ENCODE measurements around the gene MITF. TPM values are rescaled to one million over a fixed set of nuclear protein-coding genes. Genes with fewer than 3 reads are reported as not detected.

MITF gene
- total RNA-seq, 1 experiment from 2014 or later, result 1.9 TPM

DNA sequence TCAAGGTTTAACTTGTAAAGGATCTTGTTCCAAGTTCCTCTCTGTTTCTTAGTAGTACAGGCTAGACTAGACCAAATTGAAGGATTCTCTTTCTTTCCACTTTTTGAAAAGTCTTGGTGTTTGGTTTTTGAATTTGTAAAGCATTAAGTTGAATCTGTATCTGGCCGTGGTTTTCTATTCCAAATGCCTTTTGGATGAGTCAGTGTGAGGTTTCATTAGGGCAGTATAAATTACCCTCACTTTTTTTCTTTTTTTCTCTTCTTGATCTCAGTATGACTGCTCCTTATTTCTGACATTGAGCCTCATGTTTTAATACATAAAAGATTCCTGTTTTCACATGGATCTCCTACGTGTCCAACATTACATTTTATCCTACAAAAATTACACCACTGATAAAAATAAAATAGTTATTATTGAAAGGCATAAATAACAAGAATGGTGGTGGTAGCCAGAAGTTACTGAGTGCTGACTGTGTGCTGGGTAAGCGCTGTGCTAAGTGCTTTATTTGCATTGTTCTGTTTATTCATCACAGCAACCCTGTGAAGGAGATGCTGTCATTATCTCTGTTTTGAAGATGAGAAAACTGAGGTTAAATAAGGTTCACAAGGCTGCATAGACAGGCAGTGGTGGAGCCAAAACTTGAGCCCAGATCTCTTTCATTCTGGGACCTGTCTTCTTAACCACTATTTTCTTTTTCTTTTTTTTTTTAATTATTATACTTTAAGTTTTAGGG, 48.3 kb downstream of the MITF start:
- Histone ChIP-seq H3K9ac (ENCODE audit: low read length) (no peak overlapping the region), H3K79me2 (ENCODE audit: insufficient read depth, low read length) (no peaks in the 10 kb centered on the region), H3K9me3 (ENCODE audit: control insufficient read depth in 1 of 2, insufficient read depth in 1 of 2, low read depth in 1 of 2, low read length in 2 of 2) (no peaks in the 10 kb centered on the region), H4K20me1 (ENCODE audit: insufficient read depth) (no peaks in the 10 kb centered on the region), H3K36me3 (ENCODE audit: control insufficient read depth in 1 of 2, insufficient read depth in 2 of 2, low read length in 2 of 2) (no peaks in the 10 kb centered on the region), H3K27me3 (ENCODE audit: insufficient read depth, low read length) (no peaks in the 10 kb centered on the region), H3K9me2 (ENCODE audit: insufficient read depth) (no peaks in the 10 kb centered on the region), H3K4me1 (ENCODE audit: control insufficient read depth in 1 of 2, insufficient read depth in 2 of 2, low read length in 2 of 2) (no peaks in the 10 kb centered on the region), H3K27ac (ENCODE audit: low read depth, low read length) (no peak overlapping the region), H2AFZ (ENCODE audit: low read depth, low read length, poor library complexity, severe bottlenecking) (no peak overlapping the region), H3K4me3 (replicated peaks in 1 of 2; ENCODE audit: low read depth in 1 of 2, low read length in 2 of 2) (no peak overlapping the region), H3K4me2 (ENCODE audit: low read length) (no peak overlapping the region)
- ATAC-seq, result no peak
- intact Hi-C loops (cut with micrococcal nuclease), result no loop called here
- ChIA-PET CTCF (no interaction called here), RAD21 (ENCODE audit: low non-redundant PET in 1 of 2, low total read pairs in 2 of 2, uncharacterized antibody in 2 of 2, unreplicated experiment in 2 of 2) (no interaction called here), POLR2A (no interaction called here)
- no peak for DNase-seq (ENCODE audit: low read depth, low spot score)
- BruUV-seq (replicated peaks), result no TSS peak
- TF ChIP-seq, protein P1, sequence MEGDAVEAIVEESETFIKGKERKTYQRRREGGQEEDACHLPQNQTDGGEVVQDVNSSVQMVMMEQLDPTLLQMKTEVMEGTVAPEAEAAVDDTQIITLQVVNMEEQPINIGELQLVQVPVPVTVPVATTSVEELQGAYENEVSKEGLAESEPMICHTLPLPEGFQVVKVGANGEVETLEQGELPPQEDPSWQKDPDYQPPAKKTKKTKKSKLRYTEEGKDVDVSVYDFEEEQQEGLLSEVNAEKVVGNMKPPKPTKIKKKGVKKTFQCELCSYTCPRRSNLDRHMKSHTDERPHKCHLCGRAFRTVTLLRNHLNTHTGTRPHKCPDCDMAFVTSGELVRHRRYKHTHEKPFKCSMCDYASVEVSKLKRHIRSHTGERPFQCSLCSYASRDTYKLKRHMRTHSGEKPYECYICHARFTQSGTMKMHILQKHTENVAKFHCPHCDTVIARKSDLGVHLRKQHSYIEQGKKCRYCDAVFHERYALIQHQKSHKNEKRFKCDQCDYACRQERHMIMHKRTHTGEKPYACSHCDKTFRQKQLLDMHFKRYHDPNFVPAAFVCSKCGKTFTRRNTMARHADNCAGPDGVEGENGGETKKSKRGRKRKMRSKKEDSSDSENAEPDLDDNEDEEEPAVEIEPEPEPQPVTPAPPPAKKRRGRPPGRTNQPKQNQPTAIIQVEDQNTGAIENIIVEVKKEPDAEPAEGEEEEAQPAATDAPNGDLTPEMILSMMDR (IDR thresholded peaks at IDR 0.05 in 2 of 3, conservative IDR thresholded peaks at IDR 0.05 in 1 of 3; ENCODE audit: borderline replicate concordance in 1 of 3, insufficient read depth in 1 of 3, low read depth in 2 of 3, low read length in 2 of 3), result no peak
- TF ChIP-seq POLR2AphosphoS5 (IDR thresholded peaks at IDR 0.05; ENCODE audit: low read depth, low read length) (no peak), TCF7L2 (IDR thresholded peaks at IDR 0.05; ENCODE audit: borderline replicate concordance, extremely low read depth, insufficient read depth, insufficient read length) (no peak), ZFX (IDR thresholded peaks at IDR 0.05) (no peak), SIN3A (IDR thresholded peaks at IDR 0.05; ENCODE audit: low read depth) (no peak)

- ChIA-PET RAD21 (ENCODE audit: low non-redundant PET in 1 of 2, low total read pairs in 2 of 2, uncharacterized antibody in 2 of 2, unreplicated experiment in 2 of 2) (no interaction called here), POLR2A (no interaction called here), CTCF (no interaction called here)
- no peak overlapping the region for H3K4me2 ChIP-seq (ENCODE audit: low read length)
- no TSS peak for BruUV-seq (replicated peaks)
- no peaks in the 10 kb centered on the region for H3K36me3 ChIP-seq (ENCODE audit: control insufficient read depth in 1 of 2, insufficient read depth in 2 of 2, low read length in 2 of 2)
- intact Hi-C loops (cut with micrococcal nuclease), result no loop called here
- H3K79me2 ChIP-seq (ENCODE audit: insufficient read depth, low read length), result no peaks in the 10 kb centered on the region
- H3K4me3 ChIP-seq (replicated peaks in 1 of 2; ENCODE audit: low read depth in 1 of 2, low read length in 2 of 2), result no peak overlapping the region
- H3K27ac ChIP-seq (ENCODE audit: low read depth, low read length), result no peak overlapping the region
- H3K4me1 ChIP-seq (ENCODE audit: control insufficient read depth in 1 of 2, insufficient read depth in 2 of 2, low read length in 2 of 2), result no peaks in the 10 kb centered on the region
- no peaks in the 10 kb centered on the region for H4K20me1 ChIP-seq (ENCODE audit: insufficient read depth)
- no peaks in the 10 kb centered on the region for H3K9me3 ChIP-seq (ENCODE audit: control insufficient read depth in 1 of 2, insufficient read depth in 1 of 2, low read depth in 1 of 2, low read length in 2 of 2)
- no peak overlapping the region for H2AFZ ChIP-seq (ENCODE audit: low read depth, low read length, poor library complexity, severe bottlenecking)
- H3K27me3 ChIP-seq (ENCODE audit: insufficient read depth, low read length), result no peaks in the 10 kb centered on the region
- DNase-seq (ENCODE audit: low read depth, low spot score) (no peak), ATAC-seq (no peak)
- H3K9ac ChIP-seq (ENCODE audit: low read length), result no peak overlapping the region
- H3K9me2 ChIP-seq (ENCODE audit: insufficient read depth), result no peaks in the 10 kb centered on the region
- TF ChIP-seq, protein P1 (IDR thresholded peaks at IDR 0.05 in 2 of 3, conservative IDR thresholded peaks at IDR 0.05 in 1 of 3; ENCODE audit: borderline replicate concordance in 1 of 3, insufficient read depth in 1 of 3, low read depth in 2 of 3, low read length in 2 of 3), result no peak
- no peak for TF ChIP-seq POLR2A (IDR thresholded peaks at IDR 0.05; ENCODE audit: borderline replicate concordance, extremely low read depth, insufficient read depth, insufficient read length)
- TF ChIP-seq TCF7L2 (IDR thresholded peaks at IDR 0.05; ENCODE audit: borderline replicate concordance, extremely low read depth, insufficient read depth, insufficient read length), result no peak
- TF ChIP-seq CBX3 (IDR thresholded peaks at IDR 0.05; ENCODE audit: low read depth), result no peak
- no peak for TF ChIP-seq CEBPB (IDR thresholded peaks at IDR 0.05; ENCODE audit: low read depth)
- TF ChIP-seq, protein P2, sequence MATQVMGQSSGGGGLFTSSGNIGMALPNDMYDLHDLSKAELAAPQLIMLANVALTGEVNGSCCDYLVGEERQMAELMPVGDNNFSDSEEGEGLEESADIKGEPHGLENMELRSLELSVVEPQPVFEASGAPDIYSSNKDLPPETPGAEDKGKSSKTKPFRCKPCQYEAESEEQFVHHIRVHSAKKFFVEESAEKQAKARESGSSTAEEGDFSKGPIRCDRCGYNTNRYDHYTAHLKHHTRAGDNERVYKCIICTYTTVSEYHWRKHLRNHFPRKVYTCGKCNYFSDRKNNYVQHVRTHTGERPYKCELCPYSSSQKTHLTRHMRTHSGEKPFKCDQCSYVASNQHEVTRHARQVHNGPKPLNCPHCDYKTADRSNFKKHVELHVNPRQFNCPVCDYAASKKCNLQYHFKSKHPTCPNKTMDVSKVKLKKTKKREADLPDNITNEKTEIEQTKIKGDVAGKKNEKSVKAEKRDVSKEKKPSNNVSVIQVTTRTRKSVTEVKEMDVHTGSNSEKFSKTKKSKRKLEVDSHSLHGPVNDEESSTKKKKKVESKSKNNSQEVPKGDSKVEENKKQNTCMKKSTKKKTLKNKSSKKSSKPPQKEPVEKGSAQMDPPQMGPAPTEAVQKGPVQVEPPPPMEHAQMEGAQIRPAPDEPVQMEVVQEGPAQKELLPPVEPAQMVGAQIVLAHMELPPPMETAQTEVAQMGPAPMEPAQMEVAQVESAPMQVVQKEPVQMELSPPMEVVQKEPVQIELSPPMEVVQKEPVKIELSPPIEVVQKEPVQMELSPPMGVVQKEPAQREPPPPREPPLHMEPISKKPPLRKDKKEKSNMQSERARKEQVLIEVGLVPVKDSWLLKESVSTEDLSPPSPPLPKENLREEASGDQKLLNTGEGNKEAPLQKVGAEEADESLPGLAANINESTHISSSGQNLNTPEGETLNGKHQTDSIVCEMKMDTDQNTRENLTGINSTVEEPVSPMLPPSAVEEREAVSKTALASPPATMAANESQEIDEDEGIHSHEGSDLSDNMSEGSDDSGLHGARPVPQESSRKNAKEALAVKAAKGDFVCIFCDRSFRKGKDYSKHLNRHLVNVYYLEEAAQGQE (IDR thresholded peaks at IDR 0.05; ENCODE audit: low read depth), result no peak
These were observed 51.8 kb downstream of the MITF start for GRCh38 chr3:69791106-69791505.

Data from HCT116 (cell line).